KOPT-K1 (cell line): ENCODE results near the gene KRTAP9-9.

Experiments used
- H3K27ac ChIP-seq: fragments of 200-600 bp; sonication (generic); 2 replicates; pipeline ENCODE4 v1.5.1; 2016; ENCODE audit warnings: antibody characterized with exemption, mild to moderate bottlenecking, low read depth, low read length; ENCODE audit not compliant: poor library complexity, severe bottlenecking
- H3K36me3 ChIP-seq: fragments of 200-600 bp; sonication (generic); 2 replicates; pipeline ENCODE4 v1.5.1; 2017; ENCODE audit warnings: antibody characterized with exemption, mild to moderate bottlenecking, low read length, moderate library complexity; ENCODE audit not compliant: insufficient read depth
- H3K9me3 ChIP-seq: fragments of 200-600 bp; sonication (generic); 2 replicates; pipeline ENCODE4 v1.5.1; 2017; ENCODE audit warnings: antibody characterized with exemption, low read length, mild to moderate bottlenecking; ENCODE audit not compliant: insufficient read depth, poor library complexity, severe bottlenecking

Gene KRTAP9-9

GRCh38 chr17:41287050-41287449 is 31.9 kb downstream of the KRTAP9-9 start:
- H3K36me3 ChIP-seq: no peaks in the 10 kb centered on the region
- H3K27ac ChIP-seq: no peak overlapping the region
- H3K9me3 ChIP-seq: no peaks in the 10 kb centered on the region

GRCh38 chr17:41294016-41294415 is 38.8 kb downstream of the KRTAP9-9 start:
- Histone ChIP-seq H3K27ac (no peak overlapping the region), H3K9me3 (no peaks in the 10 kb centered on the region), H3K36me3 (no peaks in the 10 kb centered on the region)

GRCh38 chr17:41296846-41297245 is 41.7 kb downstream of the KRTAP9-9 start:
- Histone ChIP-seq H3K9me3 (no peaks in the 10 kb centered on the region), H3K36me3 (no peaks in the 10 kb centered on the region), H3K27ac (no peak overlapping the region)

- Histone ChIP-seq H3K36me3 (no peaks in the 10 kb centered on the region), H3K27ac (no peak overlapping the region), H3K9me3 (no peaks in the 10 kb centered on the region)
Measured at GRCh38 chr17:41298458-41299135, 43.4 kb downstream of the KRTAP9-9 start.

- no peak overlapping the region for H3K27ac ChIP-seq
- H3K9me3 ChIP-seq: no peaks in the 10 kb centered on the region
- no peaks in the 10 kb centered on the region for H3K36me3 ChIP-seq
Measured at GRCh38 chr17:41301204-41301790, 46.1 kb downstream of the KRTAP9-9 start.

- H3K27ac ChIP-seq: no peak within 1 kb of the TSS
- no peaks in the 10 kb centered on the region for H3K9me3 ChIP-seq
- no peaks in the 10 kb centered on the region for H3K36me3 ChIP-seq
Measured at GRCh38 chr17:41301916-41302901, 47.0 kb downstream of the KRTAP9-9 start, which contains the start of gene KRTAP29-1. Gene KRTAP29-1, minus strand, starts transcription at chr17:41302851. Its CDS starts 0 bp downstream, at chr17:41302851.

- H3K9me3 ChIP-seq: no peaks in the 10 kb centered on the region
- no peak overlapping the region for H3K27ac ChIP-seq
- no peaks in the 10 kb centered on the region for H3K36me3 ChIP-seq
Measured at GRCh38 chr17:41302981-41303380, 47.8 kb downstream of the KRTAP9-9 start.

- no peaks in the 10 kb centered on the region for H3K36me3 ChIP-seq
- H3K27ac ChIP-seq: no peak overlapping the region
- no peaks in the 10 kb centered on the region for H3K9me3 ChIP-seq
Measured at GRCh38 chr17:41304091-41304490, 48.9 kb downstream of the KRTAP9-9 start.
